GM12878 (cell line): ENCODE results near the gene NRN1L.

Experiments
- FOXM1 ChIP-seq: IDR thresholded peaks from 2 replicates; pipeline ENCODE4 v1.6.1; 2012; ENCODE audit warnings: low read depth, mild to moderate bottlenecking, inconsistent platforms, low read length, moderate library complexity
- TF ChIP-seq, protein P1 (sequence below): IDR thresholded peaks from 2 replicates; pipeline ENCODE4 v1.6.1; 2012; ENCODE audit warnings: low read depth, low read length, improper control_type of control experiment
- TF ChIP-seq, protein P2 (sequence below), 3 experiments: IDR thresholded peaks in 2 of 3; conservative IDR thresholded peaks in 1 of 3; 2 replicates each; pipeline ENCODE4 v1.5.1; 2011; ENCODE audit warnings: low read depth in 3 of 3, low read length in 3 of 3, mild to moderate bottlenecking in 3 of 3, control low read depth in 2 of 3, moderate library complexity in 2 of 3, inconsistent platforms in 1 of 3, mixed read lengths in 1 of 3; ENCODE audit not compliant: control insufficient read depth in 2 of 3, insufficient read depth in 1 of 3; ENCODE audit errors: extremely low read depth in 1 of 3

DNA sequence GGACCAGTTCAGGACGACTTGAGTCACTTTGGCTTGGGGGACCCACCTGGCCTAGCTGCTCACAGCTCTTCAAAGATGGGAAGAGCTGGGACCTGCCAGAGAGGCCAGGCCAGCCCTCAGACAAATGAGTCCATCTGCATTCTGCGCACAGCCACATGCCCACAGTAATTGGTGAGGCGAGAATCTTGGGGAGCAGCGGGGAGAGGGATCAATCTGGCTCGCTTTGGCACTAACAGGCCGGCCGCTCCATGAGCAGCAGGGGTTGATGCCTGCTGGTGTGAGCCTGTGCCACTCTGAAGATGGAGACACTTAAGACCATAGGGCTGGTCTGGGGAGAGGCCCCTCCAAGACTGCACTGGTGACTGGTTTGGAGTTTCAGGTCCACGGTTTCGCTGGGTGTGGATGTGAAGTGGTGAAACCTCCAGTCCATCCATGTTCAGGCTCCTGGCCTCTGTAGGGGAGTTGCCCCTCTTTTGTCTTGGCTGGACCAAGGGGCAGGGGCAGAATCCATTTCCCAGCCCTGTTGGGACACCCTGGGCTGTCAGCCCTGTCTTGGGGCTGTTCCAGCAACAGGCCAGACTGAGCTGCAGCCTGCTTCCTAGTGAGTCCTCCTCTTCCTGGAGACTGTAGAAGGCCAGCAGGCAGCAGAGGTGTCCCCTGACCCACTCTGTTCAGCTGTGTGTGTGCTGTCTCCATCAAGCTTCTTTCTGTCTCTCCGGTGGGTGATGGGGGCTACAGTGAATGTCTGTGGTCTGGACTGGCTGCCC is 39.6 kb downstream of the NRN1L start:
- no peak for TF ChIP-seq FOXM1
- TF ChIP-seq, protein P1, sequence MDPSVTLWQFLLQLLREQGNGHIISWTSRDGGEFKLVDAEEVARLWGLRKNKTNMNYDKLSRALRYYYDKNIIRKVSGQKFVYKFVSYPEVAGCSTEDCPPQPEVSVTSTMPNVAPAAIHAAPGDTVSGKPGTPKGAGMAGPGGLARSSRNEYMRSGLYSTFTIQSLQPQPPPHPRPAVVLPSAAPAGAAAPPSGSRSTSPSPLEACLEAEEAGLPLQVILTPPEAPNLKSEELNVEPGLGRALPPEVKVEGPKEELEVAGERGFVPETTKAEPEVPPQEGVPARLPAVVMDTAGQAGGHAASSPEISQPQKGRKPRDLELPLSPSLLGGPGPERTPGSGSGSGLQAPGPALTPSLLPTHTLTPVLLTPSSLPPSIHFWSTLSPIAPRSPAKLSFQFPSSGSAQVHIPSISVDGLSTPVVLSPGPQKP: no peak
- TF ChIP-seq, protein P2, sequence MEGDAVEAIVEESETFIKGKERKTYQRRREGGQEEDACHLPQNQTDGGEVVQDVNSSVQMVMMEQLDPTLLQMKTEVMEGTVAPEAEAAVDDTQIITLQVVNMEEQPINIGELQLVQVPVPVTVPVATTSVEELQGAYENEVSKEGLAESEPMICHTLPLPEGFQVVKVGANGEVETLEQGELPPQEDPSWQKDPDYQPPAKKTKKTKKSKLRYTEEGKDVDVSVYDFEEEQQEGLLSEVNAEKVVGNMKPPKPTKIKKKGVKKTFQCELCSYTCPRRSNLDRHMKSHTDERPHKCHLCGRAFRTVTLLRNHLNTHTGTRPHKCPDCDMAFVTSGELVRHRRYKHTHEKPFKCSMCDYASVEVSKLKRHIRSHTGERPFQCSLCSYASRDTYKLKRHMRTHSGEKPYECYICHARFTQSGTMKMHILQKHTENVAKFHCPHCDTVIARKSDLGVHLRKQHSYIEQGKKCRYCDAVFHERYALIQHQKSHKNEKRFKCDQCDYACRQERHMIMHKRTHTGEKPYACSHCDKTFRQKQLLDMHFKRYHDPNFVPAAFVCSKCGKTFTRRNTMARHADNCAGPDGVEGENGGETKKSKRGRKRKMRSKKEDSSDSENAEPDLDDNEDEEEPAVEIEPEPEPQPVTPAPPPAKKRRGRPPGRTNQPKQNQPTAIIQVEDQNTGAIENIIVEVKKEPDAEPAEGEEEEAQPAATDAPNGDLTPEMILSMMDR (IDR thresholded peaks at IDR 0.05 in 2 of 3, conservative IDR thresholded peaks at IDR 0.05 in 1 of 3; ENCODE audit: control insufficient read depth in 2 of 3, extremely low read depth in 1 of 3, insufficient read depth in 1 of 3, low read depth in 3 of 3, low read length in 3 of 3): no peak
